NCI-H2171 treated with DMSO at 0.1 percent for 48 hours (cell line): ENCODE data around the gene LYSMD3.

Experiments used
- DNase-seq: peaks from one replicate; lab custom pipeline; 2025; lab: John Stamatoyannopoulos, UW

LYSMD3 gene

GRCh38 chr5:90479611-90480385 lies 49.6 kb downstream of the LYSMD3 start:
- DNase-seq: no peak

- DNase-seq: no peak
These were observed 51.7 kb downstream of the LYSMD3 start for GRCh38 chr5:90477621-90478215.

GRCh38 chr5:90477073-90477472 lies 52.3 kb downstream of the LYSMD3 start:
- no peak for DNase-seq

GRCh38 chr5:90476391-90476790 lies 53.0 kb downstream of the LYSMD3 start:
- no peak for DNase-seq

GRCh38 chr5:90475436-90475980 lies 53.9 kb downstream of the LYSMD3 start:
- no peak for DNase-seq

GRCh38 chr5:90474235-90475107 lies 54.9 kb downstream of the LYSMD3 start, which contains the start of the genes MBLAC2 and POLR3G:
TSS of gene MBLAC2 (minus strand) at chr5:90474771. CDS start at chr5:90474292, 479 bp downstream.
TSS of gene POLR3G (plus strand) at chr5:90474864. CDS start at chr5:90485568, 10,704 bp downstream.
- peak; percentile 82 for DNase-seq

DNA sequence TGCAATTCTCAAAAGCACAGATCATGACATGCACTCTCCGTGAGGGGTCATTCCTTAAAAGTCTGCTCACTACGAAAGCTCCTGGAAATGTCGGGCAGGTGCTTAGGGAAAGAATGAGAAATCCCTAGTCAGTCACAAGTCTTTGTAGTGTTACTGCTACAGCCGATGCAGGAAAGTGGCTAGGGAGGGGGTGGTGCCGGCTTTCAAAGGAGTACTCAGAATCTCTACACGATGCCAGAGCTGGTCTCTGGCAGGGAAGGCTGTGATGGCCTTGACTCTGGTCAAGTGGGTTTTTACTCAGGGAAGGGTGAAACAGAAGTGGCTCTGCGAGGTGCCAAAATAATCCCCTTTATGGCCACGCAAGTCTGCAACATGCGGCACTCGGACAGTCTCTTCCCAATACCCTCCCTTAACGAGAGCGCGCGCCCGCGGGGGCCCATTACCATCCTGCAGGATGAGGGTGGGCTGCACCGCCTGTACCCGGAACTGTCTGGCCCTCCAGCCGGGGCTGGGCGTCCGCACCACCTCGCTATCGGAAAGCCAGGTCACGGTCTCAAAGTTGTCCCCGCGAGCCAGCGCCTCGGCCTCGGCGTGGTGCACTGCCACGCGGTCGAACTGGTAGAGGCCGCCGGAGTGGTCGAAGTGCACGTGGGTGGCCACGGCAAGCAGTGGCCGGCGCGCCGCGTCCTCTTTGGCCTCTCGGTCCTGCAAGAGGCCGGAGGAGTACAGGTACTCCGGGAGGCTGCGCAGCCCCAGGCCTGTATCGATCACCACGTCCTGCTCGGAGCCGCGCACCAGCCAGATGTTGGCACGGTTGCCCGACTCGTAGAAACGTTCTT lies 55.8 kb downstream of the LYSMD3 start:
- no peak for DNase-seq

DNA sequence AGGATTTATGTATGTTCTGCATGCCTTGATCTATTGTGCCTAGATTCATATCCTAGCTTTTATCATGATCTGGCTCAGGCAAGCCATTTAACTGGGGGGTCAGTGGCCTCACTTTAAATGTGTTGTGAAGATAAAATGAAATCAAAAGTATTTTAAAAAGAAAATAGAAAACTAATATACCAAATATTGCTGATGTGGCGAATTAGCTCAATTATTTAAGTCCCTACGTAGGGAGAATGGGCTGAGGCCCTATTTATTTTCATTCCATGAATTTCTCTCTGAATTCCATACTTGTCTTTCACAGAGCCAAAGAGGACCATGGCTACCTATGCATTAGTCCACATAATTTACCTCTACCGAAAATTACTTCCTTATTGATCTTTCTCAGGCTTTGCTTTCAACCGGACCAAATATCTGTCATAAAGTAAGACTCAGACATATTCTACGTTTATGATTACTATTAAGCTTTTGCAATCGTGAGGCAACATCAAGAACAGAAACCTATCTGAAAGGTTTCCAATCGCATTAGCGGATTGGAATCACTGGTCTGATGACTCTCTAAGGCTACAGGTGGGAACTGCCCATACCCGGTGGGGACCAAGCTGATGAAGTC lies 56.5 kb downstream of the LYSMD3 start:
- no peak for DNase-seq
